MM.1S (cell line): ENCODE measurements around the gene DCHS2.

Experiments
- DNase-seq: peaks from one replicate; pipeline ENCODE4 v3.0.0-alpha.2; 2015
- H2AFZ ChIP-seq: fragments of 300-600 bp; sonication (generic); 2 replicates; pipeline ENCODE4 v1.6.0; 2016; ENCODE audit warnings: antibody characterized with exemption, low read length
- H3F3A ChIP-seq: fragments of 300-600 bp; sonication (generic); 2 replicates; pipeline ENCODE4 v1.6.1; 2016; ENCODE audit warnings: mild to moderate bottlenecking, antibody characterized with exemption, low read length, moderate library complexity, mixed read lengths; ENCODE audit not compliant: insufficient read depth
- H3K27ac ChIP-seq: fragments of 300-600 bp; sonication (generic); 2 replicates; pipeline ENCODE4 v1.5.1; 2016; ENCODE audit warnings: mild to moderate bottlenecking, low read length
- H3K27me3 ChIP-seq: fragments of 300-600 bp; sonication (generic); replicated peaks from 2 replicates; pipeline ENCODE4 v1.6.0; 2016; ENCODE audit warnings: low read length; ENCODE audit not compliant: insufficient read depth
- H3K36me3 ChIP-seq: fragments of 300-600 bp; sonication (generic); replicated peaks from 2 replicates; pipeline ENCODE4 v1.6.1; 2016; ENCODE audit warnings: mild to moderate bottlenecking, low read length, mixed read lengths; ENCODE audit not compliant: insufficient read depth
- H3K4me1 ChIP-seq: fragments of 300-600 bp; sonication (generic); 2 replicates; pipeline ENCODE4 v1.6.1; 2016; ENCODE audit warnings: low read length, mixed read lengths
- H3K4me2 ChIP-seq: fragments of 300-600 bp; sonication (generic); 2 replicates; pipeline ENCODE4 v1.6.0; 2016; ENCODE audit warnings: low read depth, low read length
- H3K4me3 ChIP-seq: fragments of 300-600 bp; sonication (generic); 2 replicates; pipeline ENCODE4 v1.5.1; 2016; ENCODE audit warnings: low read length, mixed read lengths
- H3K79me2 ChIP-seq: fragments of 300-600 bp; sonication (generic); 2 replicates; pipeline ENCODE4 v1.6.1; 2016; ENCODE audit warnings: mixed run types, low read length, mixed read lengths
- H3K9ac ChIP-seq: fragments of 300-600 bp; sonication (generic); 2 replicates; pipeline ENCODE4 v1.6.1; 2016; ENCODE audit warnings: low read length, mixed read lengths
- H3K9me2 ChIP-seq: fragments of 300-600 bp; sonication (generic); replicated peaks from 2 replicates; pipeline ENCODE4 v1.6.1; 2016; ENCODE audit warnings: mild to moderate bottlenecking, low read length, mixed read lengths; ENCODE audit not compliant: insufficient read depth
- H3K9me3 ChIP-seq: fragments of 300-600 bp; sonication (generic); replicated peaks from 2 replicates; pipeline ENCODE4 v1.6.1; 2016; ENCODE audit warnings: mild to moderate bottlenecking, low read length, mixed read lengths; ENCODE audit not compliant: insufficient read depth
- H4K20me1 ChIP-seq: fragments of 300-600 bp; sonication (generic); 2 replicates; pipeline ENCODE4 v1.6.1; 2016; ENCODE audit warnings: mild to moderate bottlenecking, low read length, moderate library complexity, mixed read lengths; ENCODE audit not compliant: insufficient read depth
- CTCF ChIP-seq: fragments of 300-600 bp; sonication (generic); IDR thresholded peaks from 2 replicates; pipeline ENCODE4 v1.5.1; 2016; ENCODE audit warnings: antibody characterized with exemption, low read length, mixed read lengths
- EZH2 ChIP-seq: fragments of 300-600 bp; sonication (generic); optimal IDR thresholded peaks from 2 replicates; pipeline ENCODE3; 2017; ENCODE audit warnings: low read depth, mild to moderate bottlenecking, antibody characterized with exemption, low read length, mixed read lengths
- EZH2phosphoT487 ChIP-seq: fragments of 300-600 bp; sonication (generic); IDR thresholded peaks from 2 replicates; pipeline ENCODE4 v1.6.1; 2018; ENCODE audit warnings: antibody characterized with exemption, low read length

The DCHS2 gene

GRCh38 chr4:154471032-154471431 is 20.6 kb downstream of the DCHS2 start:
- no peak overlapping the region for H3K4me2 ChIP-seq
- no peaks in the 10 kb centered on the region for H3K4me1 ChIP-seq
- no peak overlapping the region for H2AFZ ChIP-seq
- H4K20me1 ChIP-seq, result no peaks in the 10 kb centered on the region
- no peaks in the 10 kb centered on the region for H3K27me3 ChIP-seq
- no peak overlapping the region for H3K9ac ChIP-seq
- no peaks in the 10 kb centered on the region for H3F3A ChIP-seq
- no peak for TF ChIP-seq EZH2phosphoT487
- TF ChIP-seq CTCF, result no peak
- TF ChIP-seq EZH2, result no peak
- no peak overlapping the region for H3K4me3 ChIP-seq
- H3K79me2 ChIP-seq, result no peaks in the 10 kb centered on the region
- no peak overlapping the region for H3K27ac ChIP-seq
- DNase-seq, result no peak
- no peaks in the 10 kb centered on the region for H3K9me2 ChIP-seq
- H3K9me3 ChIP-seq, result no peaks in the 10 kb centered on the region
- H3K36me3 ChIP-seq, result no peaks in the 10 kb centered on the region

GRCh38 chr4:154467886-154468285 is 23.7 kb downstream of the DCHS2 start:
- no peak overlapping the region for H3K27ac ChIP-seq
- no peak overlapping the region for H3K4me2 ChIP-seq
- no peak overlapping the region for H3K9ac ChIP-seq
- H3K9me3 ChIP-seq, result no peaks in the 10 kb centered on the region
- H3K4me1 ChIP-seq, result no peaks in the 10 kb centered on the region
- no peak overlapping the region for H3K4me3 ChIP-seq
- H3K9me2 ChIP-seq, result no peaks in the 10 kb centered on the region
- no peaks in the 10 kb centered on the region for H3F3A ChIP-seq
- no peaks in the 10 kb centered on the region for H4K20me1 ChIP-seq
- no peak for DNase-seq
- no peaks in the 10 kb centered on the region for H3K79me2 ChIP-seq
- H2AFZ ChIP-seq, result no peak overlapping the region
- no peak for TF ChIP-seq EZH2
- no peak for TF ChIP-seq EZH2phosphoT487
- no peak for TF ChIP-seq CTCF
- no peaks in the 10 kb centered on the region for H3K36me3 ChIP-seq
- H3K27me3 ChIP-seq, result no peaks in the 10 kb centered on the region

GRCh38 chr4:154466336-154466735 is 25.3 kb downstream of the DCHS2 start:
- Histone ChIP-seq H3K27me3 (no peaks in the 10 kb centered on the region), H3K4me3 (no peak overlapping the region), H3K4me2 (no peak overlapping the region), H3F3A (no peaks in the 10 kb centered on the region), H2AFZ (no peak overlapping the region), H3K79me2 (no peaks in the 10 kb centered on the region), H3K27ac (no peak overlapping the region), H3K9me2 (no peaks in the 10 kb centered on the region), H3K36me3 (no peaks in the 10 kb centered on the region), H3K9ac (no peak overlapping the region), H3K4me1 (no peaks in the 10 kb centered on the region), H3K9me3 (no peaks in the 10 kb centered on the region), H4K20me1 (no peaks in the 10 kb centered on the region)
- no peak for TF ChIP-seq EZH2
- no peak for TF ChIP-seq CTCF
- TF ChIP-seq EZH2phosphoT487, result no peak
- DNase-seq, result no peak
